Measurements from ENCODE around the gene TEAD4.

- TF ChIP-seq CTCF (IDR thresholded peaks at IDR 0.05; ENCODE audit: low read depth, low read length, missing input control): no peak
- no peak for TF ChIP-seq TAF1 (conservative IDR thresholded peaks at IDR 0.05)
- no peak for TF ChIP-seq RAD21 (IDR thresholded peaks at IDR 0.05)
- no peak for TF ChIP-seq SP1 (IDR thresholded peaks at IDR 0.05)
- no peak for TF ChIP-seq GABPA (IDR thresholded peaks at IDR 0.05 in 1 of 2, conservative IDR thresholded peaks at IDR 0.05 in 1 of 2)
- no peak for TF ChIP-seq MAX (IDR thresholded peaks at IDR 0.05)
Observed at GRCh38 chr12:3055026-3055703, 96.0 kb downstream of the TEAD4 start.

All from liver (tissue), 3 donors.